Heart left ventricle (tissue), 16 donors: ENCODE data around the gene COL15A1. TPM values are rescaled to one million over a fixed set of nuclear protein-coding genes. Genes with fewer than 3 reads are reported as not detected.

Experiments used
- ATAC-seq, 4 donors: fragments of 200-7000 bp; cut with Tn5 transposase; one replicate each; pipeline ENCODE4 v1.9.1; 2020 to 2022; ENCODE audit warnings: moderate library complexity in 4 of 4, mild to moderate bottlenecking in 3 of 4, moderate number of reproducible peaks in 1 of 4
- DNase-seq, 5 donors: peaks; one replicate each; pipeline ENCODE4 v3.0.0-alpha.2; 2020
- H3K27ac ChIP-seq, 12 donors: fragments of 200-600 bp; sonication (generic) in 4 of 12; one replicate each; pipeline versions ENCODE4 v1.5.0 to v1.8.0; 2016 to 2022; ENCODE audit warnings: mild to moderate bottlenecking in 2 of 12
- H3K27me3 ChIP-seq, 9 donors: fragments of 200-600 bp; sonication (generic) in 2 of 9; one replicate each; pipeline versions ENCODE4 v1.5.1 to v1.8.0; 2016 to 2022; ENCODE audit warnings: mild to moderate bottlenecking in 3 of 9
- H3K36me3 ChIP-seq, 9 donors: fragments of 200-600 bp; sonication (generic) in 2 of 9; one replicate each; pipeline versions ENCODE4 v1.5.0 to v1.8.0; 2018 to 2022; ENCODE audit warnings: mild to moderate bottlenecking in 2 of 9
- H3K4me1 ChIP-seq, 12 donors: fragments of 200-600 bp; sonication (generic) in 4 of 12; one replicate each; pipeline versions ENCODE4 v1.5.0 to v1.8.0; 2016 to 2022; ENCODE audit warnings: mild to moderate bottlenecking in 3 of 12
- H3K4me3 ChIP-seq, 12 donors: fragments of 200-600 bp; sonication (generic) in 4 of 12; one replicate each; pipeline versions ENCODE4 v1.5.0 to v1.8.0; 2017 to 2022; ENCODE audit warnings: mild to moderate bottlenecking in 9 of 12, moderate library complexity in 4 of 12
- H3K9me3 ChIP-seq, 12 donors: fragments of 200-600 bp; sonication (generic) in 4 of 12; one replicate each; pipeline versions ENCODE4 v1.5.0 to v1.8.0; 2016 to 2022; ENCODE audit warnings: mild to moderate bottlenecking in 1 of 12
- POLR2A ChIP-seq, 2 donors: fragments of 450-650 bp; IDR thresholded peaks; one replicate each; pipeline ENCODE4 v1.6.1; 2017; ENCODE audit warnings: antibody characterized with exemption in 2 of 2, mild to moderate bottlenecking in 2 of 2, moderate library complexity in 2 of 2
- WGBS, 4 donors: extraction: QIAGEN DNeasy Blood & Tissue Kit in 2 of 4; methylation state at CpG; one replicate each; pipeline versions ENCODE4 v1.1.5 to v1.1.7; 2013 to 2018; 5-methylcytosine and 5-hydroxymethylcytosine counted together
- intact Hi-C, 10 donors: fragments of 100-400 bp; cut with DNase I; formaldehyde crosslinking; loops; one replicate each; pipeline versions ENCODE4 v1.11.1 to v1.14.2; 2022
- polyA plus RNA-seq, 2 donors: library from polyadenylated mRNA; stranded (reverse); fragments of 200-250 nt; gene quantifications; one replicate each; pipeline ENCODE4 v1.2.3, GENCODE V29; 2013
- total RNA-seq, 9 donors: library from RNA; depleted of rRNA in 2 of 9; stranded (reverse); fragments of >200 nt in 2 of 9; fragmentation: NEBNext Ultra II Directional in 3 of 9; extraction: Animal tissue kit (Norgen Biotek cat#: 25700) in 3 of 9; gene quantifications; one replicate each; pipeline versions ENCODE4 v1.1.0 to v1.2.4, GENCODE V29; 2016 to 2023
- TF ChIP-seq, protein P1 (sequence below), 12 donors: fragments of 200-600 bp; sonication (generic) in 4 of 12; IDR thresholded peaks; one replicate each; pipeline versions ENCODE4 v1.5.0 to v1.8.0; 2018 to 2022; ENCODE audit warnings: antibody characterized with exemption in 12 of 12, mild to moderate bottlenecking in 5 of 12
- donor health status: ischemic (EF 13 %, LVEDD 7.1; RV severe dilation, severe dysfunction).
- donor health status: healthy with polysubstance abuse.
- donor health status: DM: no; HTN: yes; CAD: no.
- donor health status: DM: no; HTN: no; CAD: no.
- donor health status: ischemic (EF 25% LVEDD 6.9; RV normal size, moderate dysfunction).
- donor health status: ischemic (EF 25% LVEDD 5.7; RV mildly dilated, moderate dysfunction).
- donor health status: healthy.
- donor health status: DM: yes; HTN: yes; CAD: no.
- donor health status: ischemic (EF 35%, LVEDD 5.7; RV mildly dilated, moderate dysfunction).
- donor health status: nonischemic (EF 11% LVEDD 7.7; RV severe dilation, severe dysfunction).
- donor health status: DM: yes; HTN: yes; CAD: no.
- donor health status: PGD.
- donor health status: ischemic (EF 29% LVEDD 5.4; RV normal size, mild dysfunction).
- donor health status: nonischemic (EF 23%, LVEDD 6.1; RV moderate dilation, normal function).

COL15A1 gene
- total and polyA plus RNA-seq, 11 donors: 12.4 to 81.0 (median 38.8) TPM

DNA sequence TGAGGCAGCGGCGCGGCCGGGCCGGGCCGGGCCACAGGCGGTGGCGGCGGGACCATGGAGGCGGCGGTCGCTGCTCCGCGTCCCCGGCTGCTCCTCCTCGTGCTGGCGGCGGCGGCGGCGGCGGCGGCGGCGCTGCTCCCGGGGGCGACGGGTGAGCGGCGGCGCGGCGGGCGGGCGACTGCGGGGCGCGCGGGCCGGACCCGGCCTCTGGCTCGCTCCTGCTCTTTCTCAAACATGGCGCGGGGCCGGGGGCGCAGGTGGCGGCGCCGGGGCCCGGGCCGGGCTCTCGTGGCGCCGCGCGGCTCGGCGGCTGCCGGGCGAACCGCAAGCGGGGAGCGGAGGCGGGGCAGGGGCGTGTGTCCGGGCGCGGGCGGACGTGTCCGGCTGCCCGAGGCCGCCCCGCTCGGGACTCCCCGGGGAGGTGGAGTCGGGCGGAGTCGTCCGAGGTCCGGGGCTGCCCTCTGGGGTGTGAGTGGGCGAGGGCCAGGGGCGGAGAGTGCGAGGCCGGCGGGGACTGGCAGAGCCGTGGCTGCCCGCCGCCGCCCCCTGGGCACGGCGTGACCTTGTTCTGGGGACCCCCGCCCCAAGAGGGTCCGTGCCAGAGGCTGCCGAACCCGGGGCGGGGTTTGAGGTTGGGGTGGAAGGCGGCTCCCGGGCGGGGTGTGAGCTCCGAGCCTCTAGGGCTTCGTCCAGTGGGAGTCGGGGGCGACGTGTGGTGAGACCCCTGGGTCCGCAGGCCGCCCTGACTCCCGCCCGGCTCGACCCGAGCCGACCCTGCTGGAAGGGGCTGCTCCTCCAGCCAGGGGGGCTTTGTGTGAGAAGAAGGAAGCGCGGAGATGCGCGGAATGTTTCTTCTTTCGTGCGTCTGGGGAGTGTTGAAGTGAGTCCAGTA is 161.7 kb downstream of the COL15A1 start:
- peaks cover 0 to 1% (median 0%) of the 10 kb centered on the region in 9 donors for H3K36me3 ChIP-seq
- H3K27ac ChIP-seq: peak overlapping the region; percentile 64 to 93 (median 90)
- H3K9me3 ChIP-seq: no peaks in the 10 kb centered on the region
- DNase-seq: peak; percentile 84 to 93 (median 87)
- peak; percentile 28 to 80 (median 72) for ATAC-seq
- peak overlapping the region; percentile 63 to 98 (median 88) for H3K4me3 ChIP-seq
- 0 to 1% (median 0%) methylated on average over 16 to 118 of the region's 118 CpGs for WGBS, 4 donors
- H3K4me1 ChIP-seq: peaks cover 0 to 62% (median 39%) of the 10 kb centered on the region in 12 donors
- no peak for TF ChIP-seq POLR2A (IDR thresholded peaks at IDR 0.05)
- TF ChIP-seq, protein P1, sequence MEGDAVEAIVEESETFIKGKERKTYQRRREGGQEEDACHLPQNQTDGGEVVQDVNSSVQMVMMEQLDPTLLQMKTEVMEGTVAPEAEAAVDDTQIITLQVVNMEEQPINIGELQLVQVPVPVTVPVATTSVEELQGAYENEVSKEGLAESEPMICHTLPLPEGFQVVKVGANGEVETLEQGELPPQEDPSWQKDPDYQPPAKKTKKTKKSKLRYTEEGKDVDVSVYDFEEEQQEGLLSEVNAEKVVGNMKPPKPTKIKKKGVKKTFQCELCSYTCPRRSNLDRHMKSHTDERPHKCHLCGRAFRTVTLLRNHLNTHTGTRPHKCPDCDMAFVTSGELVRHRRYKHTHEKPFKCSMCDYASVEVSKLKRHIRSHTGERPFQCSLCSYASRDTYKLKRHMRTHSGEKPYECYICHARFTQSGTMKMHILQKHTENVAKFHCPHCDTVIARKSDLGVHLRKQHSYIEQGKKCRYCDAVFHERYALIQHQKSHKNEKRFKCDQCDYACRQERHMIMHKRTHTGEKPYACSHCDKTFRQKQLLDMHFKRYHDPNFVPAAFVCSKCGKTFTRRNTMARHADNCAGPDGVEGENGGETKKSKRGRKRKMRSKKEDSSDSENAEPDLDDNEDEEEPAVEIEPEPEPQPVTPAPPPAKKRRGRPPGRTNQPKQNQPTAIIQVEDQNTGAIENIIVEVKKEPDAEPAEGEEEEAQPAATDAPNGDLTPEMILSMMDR (IDR thresholded peaks at IDR 0.05): peak in 1 of 12 donors; percentile 9
- no peaks in the 10 kb centered on the region for H3K27me3 ChIP-seq
- intact Hi-C loops: loop anchor here in 2 of 10 donors (5.0 to 10.0 kb wide), 2 partner anchors 101 to 117 kb away; partner anchors contain the start of genes ALG2 (in 1 of the 2) and SEC61B (in 1 of the 2)

DNA sequence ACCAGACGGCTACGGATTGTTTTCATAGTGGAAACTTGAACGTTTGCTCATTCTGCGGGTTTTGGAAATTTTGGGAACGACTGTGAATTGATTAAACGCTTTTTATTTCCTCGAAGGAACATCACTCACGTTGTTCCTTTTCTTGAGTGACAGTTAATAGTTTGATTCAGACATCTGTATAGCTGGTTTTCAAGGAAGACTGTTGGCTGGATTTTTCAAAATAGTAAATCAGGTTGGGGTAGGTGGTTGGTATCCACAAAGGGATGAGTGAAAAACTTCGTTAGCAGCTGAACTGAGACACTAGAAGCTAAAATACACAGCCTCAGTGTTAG is 162.3 kb downstream of the COL15A1 start:
- WGBS, 4 donors: 4 to 5% (median 4%) methylated on average over 9 of the region's 9 CpGs
- no peak for ATAC-seq

DNA sequence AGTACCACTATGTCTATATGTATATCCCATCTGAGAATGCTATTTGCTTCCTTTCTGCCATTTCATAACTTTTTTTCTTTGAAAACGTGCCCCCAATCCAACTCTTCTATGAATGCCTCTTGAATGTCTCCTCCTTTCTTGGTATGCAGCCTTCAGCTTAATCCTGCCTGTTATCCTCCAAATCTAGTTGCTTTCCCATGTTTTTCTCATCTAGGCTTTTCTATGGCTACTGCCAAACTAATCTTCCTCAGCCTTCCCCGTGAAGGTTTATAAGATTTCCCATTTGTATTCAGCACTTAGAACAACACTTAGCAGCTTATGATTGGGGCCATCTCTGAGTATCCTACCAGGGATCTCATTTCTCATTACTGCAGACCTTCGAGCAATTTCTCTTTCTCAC is 163.7 kb downstream of the COL15A1 start:
- peak overlapping the region in 5 of 12 donors; percentile 1 to 61 (median 13) for H3K27ac ChIP-seq
- 19 to 36% (median 29%) methylated on average over 3 of the region's 3 CpGs for WGBS, 4 donors
- H3K4me3 ChIP-seq: peak overlapping the region in 5 of 12 donors; percentile 34 to 92 (median 83)
- no peaks in the 10 kb centered on the region for H3K9me3 ChIP-seq
- intact Hi-C loops: loop anchor here in 2 of 10 donors (5.0 to 10.0 kb wide), 2 partner anchors 103 to 115 kb away; partner anchors contain the start of genes ALG2 (in 1 of the 2) and SEC61B (in 1 of the 2)
- H3K36me3 ChIP-seq: peaks cover 0 to 5% (median 0%) of the 10 kb centered on the region in 9 donors
- TF ChIP-seq POLR2A (IDR thresholded peaks at IDR 0.05): no peak
- TF ChIP-seq, protein P1 (IDR thresholded peaks at IDR 0.05): no peak
- peaks cover 0 to 82% (median 47%) of the 10 kb centered on the region in 12 donors for H3K4me1 ChIP-seq
- H3K27me3 ChIP-seq: no peaks in the 10 kb centered on the region
- ATAC-seq (no peak), DNase-seq (no peak)

More for the DNA sequence above, 162.3 kb downstream of the COL15A1 start:
- Histone ChIP-seq H3K4me1 (peaks cover 0 to 68% (median 41%) of the 10 kb centered on the region in 12 donors), H3K27ac (peak overlapping the region in 11 of 12 donors; percentile 87 to 93 (median 90)), H3K9me3 (no peaks in the 10 kb centered on the region), H3K27me3 (no peaks in the 10 kb centered on the region), H3K36me3 (peaks cover 0 to 5% (median 0%) of the 10 kb centered on the region in 9 donors), H3K4me3 (peak overlapping the region; percentile 63 to 98 (median 88))
- no peak for TF ChIP-seq POLR2A (IDR thresholded peaks at IDR 0.05)
- intact Hi-C loops: loop anchor here in 2 of 10 donors (5.0 to 10.0 kb wide), 2 partner anchors 101 to 116 kb away; partner anchors contain the start of genes ALG2 (in 1 of the 2) and SEC61B (in 1 of the 2)
- DNase-seq: no peak

DNA sequence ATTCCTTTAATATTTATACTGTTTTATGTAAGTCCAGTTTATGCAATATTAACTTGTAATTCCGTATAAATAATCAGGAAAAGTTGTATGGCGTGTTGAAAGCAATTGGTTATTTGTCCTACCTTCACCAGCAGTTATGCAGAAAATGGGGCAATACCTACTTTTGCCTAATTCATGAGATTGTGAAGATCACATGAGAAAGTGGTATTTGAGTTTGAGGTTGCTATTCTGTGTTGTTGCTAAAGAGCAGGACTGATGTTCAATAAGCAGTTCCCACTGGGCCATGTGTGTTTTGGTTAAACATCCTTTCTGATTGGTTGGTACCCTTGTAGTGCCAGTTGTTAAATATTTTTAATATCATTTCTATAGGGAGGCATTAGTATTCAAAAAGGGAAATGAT is 164.4 kb downstream of the COL15A1 start:
- H3K27me3 ChIP-seq: no peaks in the 10 kb centered on the region
- intact Hi-C loops: loop anchor here in 2 of 10 donors (5.0 to 10.0 kb wide), 2 partner anchors 103 to 114 kb away; partner anchors contain the start of genes ALG2 (in 1 of the 2) and SEC61B (in 1 of the 2)
- H3K27ac ChIP-seq: peak overlapping the region in 2 of 12 donors; percentile 1 to 61
- H3K4me3 ChIP-seq: peak overlapping the region in 1 of 12 donors; percentile 79
- H3K36me3 ChIP-seq: peaks cover 0 to 5% (median 0%) of the 10 kb centered on the region in 9 donors
- H3K9me3 ChIP-seq: no peaks in the 10 kb centered on the region
- WGBS, 4 donors: 90 to 96% (median 93%) methylated on average over 2 of the region's 2 CpGs
- ATAC-seq (no peak), DNase-seq (no peak)
- peaks cover 0 to 88% (median 54%) of the 10 kb centered on the region in 12 donors for H3K4me1 ChIP-seq
- TF ChIP-seq POLR2A (IDR thresholded peaks at IDR 0.05): no peak
- TF ChIP-seq, protein P1 (IDR thresholded peaks at IDR 0.05): no peak
